AG09309 (cell line): ENCODE data around the gene SAMHD1.
"Not testable (repeated sequence)": the region's sequence is repeated elsewhere in the genome, so short reads cannot be mapped to it uniquely, and the experiment has no call there.

Experiments used
- DNase-seq: peaks from one replicate; pipeline ENCODE4 v3.0.0-alpha.2; 2010; ENCODE audit warnings: low read depth
- H3K4me3 ChIP-seq: 2 replicates; pipeline ENCODE4 v1.5.1; 2011; ENCODE audit warnings: mild to moderate bottlenecking, low read depth, low read length, moderate library complexity; ENCODE audit not compliant: control insufficient read depth
- TF ChIP-seq, protein P1 (sequence below): IDR thresholded peaks from 2 replicates; pipeline ENCODE4 v1.5.1; 2011; ENCODE audit warnings: mild to moderate bottlenecking, low read depth, low read length, inconsistent platforms; ENCODE audit not compliant: insufficient read depth, control insufficient read depth; ENCODE audit errors: missing control alignments

The SAMHD1 gene

DNA sequence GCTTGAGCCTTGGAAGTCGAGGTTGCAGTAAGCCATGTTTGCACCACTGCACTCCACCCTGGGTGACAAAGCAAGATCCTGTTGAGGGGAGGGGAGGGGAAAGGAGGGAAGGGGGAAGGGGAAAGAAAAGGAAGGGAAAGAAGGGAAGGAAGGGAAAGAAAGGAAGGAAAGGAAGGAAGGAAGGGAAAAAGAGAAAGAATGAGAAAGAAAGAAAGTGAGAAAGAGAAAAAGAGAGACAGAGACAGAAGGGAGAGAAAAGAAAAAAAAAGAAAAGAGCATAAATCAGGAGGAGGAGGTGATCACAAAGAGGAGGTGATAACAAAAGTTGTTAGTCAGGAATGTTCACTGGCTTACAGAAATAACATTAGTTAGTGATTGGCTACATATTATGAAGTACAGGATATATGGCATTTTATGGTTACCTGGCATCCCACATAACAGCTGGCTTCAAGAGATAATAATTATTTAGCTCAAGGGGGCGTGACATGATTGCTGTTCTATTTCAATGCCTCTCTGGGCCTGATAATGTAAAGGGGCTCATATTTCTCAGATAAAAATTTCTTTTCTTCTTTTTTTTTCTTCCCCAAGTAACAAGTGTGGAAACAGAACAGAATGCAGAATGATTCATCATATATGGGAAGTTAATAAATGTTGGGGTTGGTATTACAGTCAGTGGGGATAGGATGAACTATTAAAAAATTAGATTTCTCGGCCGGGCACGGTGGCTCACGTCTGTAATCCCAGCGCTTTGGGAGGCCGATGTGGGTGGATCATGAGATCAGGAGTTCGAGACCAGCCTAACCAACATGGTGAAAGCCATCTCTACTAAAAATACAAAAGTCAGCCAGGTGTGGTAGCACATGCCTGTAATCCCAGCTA lies 27.1 kb downstream of the SAMHD1 start:
- H3K4me3 ChIP-seq = no peak overlapping the region
- TF ChIP-seq, protein P1, sequence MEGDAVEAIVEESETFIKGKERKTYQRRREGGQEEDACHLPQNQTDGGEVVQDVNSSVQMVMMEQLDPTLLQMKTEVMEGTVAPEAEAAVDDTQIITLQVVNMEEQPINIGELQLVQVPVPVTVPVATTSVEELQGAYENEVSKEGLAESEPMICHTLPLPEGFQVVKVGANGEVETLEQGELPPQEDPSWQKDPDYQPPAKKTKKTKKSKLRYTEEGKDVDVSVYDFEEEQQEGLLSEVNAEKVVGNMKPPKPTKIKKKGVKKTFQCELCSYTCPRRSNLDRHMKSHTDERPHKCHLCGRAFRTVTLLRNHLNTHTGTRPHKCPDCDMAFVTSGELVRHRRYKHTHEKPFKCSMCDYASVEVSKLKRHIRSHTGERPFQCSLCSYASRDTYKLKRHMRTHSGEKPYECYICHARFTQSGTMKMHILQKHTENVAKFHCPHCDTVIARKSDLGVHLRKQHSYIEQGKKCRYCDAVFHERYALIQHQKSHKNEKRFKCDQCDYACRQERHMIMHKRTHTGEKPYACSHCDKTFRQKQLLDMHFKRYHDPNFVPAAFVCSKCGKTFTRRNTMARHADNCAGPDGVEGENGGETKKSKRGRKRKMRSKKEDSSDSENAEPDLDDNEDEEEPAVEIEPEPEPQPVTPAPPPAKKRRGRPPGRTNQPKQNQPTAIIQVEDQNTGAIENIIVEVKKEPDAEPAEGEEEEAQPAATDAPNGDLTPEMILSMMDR = no peak
- no peak for DNase-seq

DNA sequence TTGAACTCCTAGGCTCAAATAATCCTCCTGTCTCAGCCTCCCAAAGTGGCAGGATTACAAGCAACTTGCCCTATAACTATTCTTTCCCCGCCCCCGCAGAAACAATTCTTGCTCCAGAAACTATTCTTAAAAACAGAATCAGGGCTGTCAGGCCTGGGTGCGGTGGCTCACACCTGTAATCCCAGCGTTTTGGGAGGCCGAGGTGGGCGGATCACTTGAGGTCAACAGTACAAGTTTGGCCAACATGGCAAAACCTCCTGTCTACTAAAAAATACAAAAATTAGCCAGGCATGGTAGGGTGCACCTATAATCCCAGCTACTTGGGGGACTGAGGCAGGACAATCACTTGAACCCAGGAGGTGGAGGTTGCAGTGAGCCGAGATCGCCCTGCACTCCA lies 31.2 kb downstream of the SAMHD1 start:
- no peak overlapping the region for H3K4me3 ChIP-seq
- TF ChIP-seq, protein P1 = no peak
- no peak for DNase-seq

DNA sequence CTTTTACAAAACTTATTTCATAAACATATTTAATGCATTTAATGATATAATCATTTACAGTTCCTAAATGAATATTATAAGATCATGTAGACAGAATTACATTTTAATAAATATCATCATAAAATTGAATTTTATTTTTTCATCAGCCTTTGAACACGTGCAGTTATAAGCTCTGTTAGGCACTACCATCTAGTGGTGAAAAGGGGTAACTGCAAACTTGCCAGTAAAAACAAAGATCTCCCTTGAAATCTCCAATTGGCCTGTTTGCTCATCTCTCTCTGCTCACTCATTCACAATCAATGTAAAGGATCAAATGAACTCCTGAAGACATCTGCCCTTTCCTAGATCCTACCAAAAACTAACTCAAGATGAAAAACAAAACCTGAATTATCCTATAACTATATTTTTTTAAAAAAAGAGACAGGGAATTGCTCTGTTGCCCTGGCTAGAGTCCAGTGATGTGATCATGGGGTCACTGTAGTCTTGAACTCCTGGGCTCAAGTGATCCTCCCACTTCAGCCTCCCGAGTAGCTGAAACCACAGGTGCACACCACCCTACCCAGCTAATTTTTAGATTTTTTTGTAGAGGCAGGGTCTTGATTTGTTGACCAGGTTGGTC lies 31.7 kb downstream of the SAMHD1 start:
- TF ChIP-seq, protein P1 = peak; percentile 73
- DNase-seq = no peak
- H3K4me3 ChIP-seq = no peak overlapping the region

DNA sequence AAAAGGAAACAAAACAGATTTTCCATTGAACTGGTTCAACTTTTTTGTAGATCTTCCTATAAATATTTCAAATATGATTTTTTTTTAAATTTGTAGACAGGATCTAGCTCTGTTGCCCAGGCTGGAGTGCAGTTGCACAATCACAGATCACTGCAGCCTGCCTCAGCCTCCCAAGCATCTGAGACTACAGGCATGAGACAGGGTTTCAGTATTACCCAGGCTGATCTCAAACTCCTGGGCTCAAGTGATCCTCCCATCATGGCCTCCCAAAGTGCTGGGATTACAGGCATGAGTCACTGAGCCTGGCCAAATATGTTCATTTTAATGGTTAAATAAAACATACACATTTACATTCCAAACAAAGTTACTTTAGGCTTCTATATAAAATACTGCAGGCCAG lies 33.6 kb downstream of the SAMHD1 start:
- TF ChIP-seq, protein P1 = no peak
- no peak for DNase-seq
- no peak overlapping the region for H3K4me3 ChIP-seq

DNA sequence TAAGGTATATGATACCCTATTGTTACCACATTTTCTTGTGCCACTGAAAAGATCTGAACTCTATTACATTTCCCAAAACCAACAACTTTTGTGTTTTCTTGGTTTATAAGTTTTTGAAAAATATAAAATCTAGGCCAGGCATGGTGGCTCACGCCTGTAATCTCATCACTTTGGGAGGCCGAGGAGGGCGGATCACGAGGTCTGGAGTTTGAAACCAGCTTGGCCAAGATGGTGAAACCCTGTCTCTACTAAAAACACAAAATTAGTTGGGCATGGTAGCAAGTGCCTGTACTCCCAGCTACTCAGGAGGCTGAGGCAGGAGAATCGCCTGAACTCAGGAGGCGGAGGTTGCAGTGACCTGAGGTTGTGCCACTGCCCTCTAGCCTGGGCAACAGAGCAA lies 34.3 kb downstream of the SAMHD1 start:
- no peak for DNase-seq
- TF ChIP-seq, protein P1 = no peak
- H3K4me3 ChIP-seq = no peak overlapping the region

DNA sequence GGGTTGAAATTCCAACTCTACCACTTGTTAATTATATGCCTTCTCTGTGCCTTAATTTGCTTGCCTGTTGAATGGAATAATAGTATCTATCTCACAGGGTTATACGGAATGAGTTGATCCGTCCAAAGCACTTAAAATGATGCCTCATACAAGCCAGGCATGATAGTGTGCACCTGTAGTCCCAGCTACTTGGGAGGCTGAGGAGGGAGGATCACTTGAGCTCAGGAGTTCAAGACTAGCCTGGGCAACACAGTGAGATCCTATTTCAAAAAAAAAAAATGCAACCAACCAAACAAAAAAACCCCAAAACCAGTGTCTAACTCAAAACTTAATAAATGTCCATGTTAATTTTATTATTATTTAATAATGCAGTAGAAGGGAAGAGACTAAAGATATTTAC lies 35.3 kb downstream of the SAMHD1 start:
- no peak overlapping the region for H3K4me3 ChIP-seq
- no peak for DNase-seq
- TF ChIP-seq, protein P1 = no peak

DNA sequence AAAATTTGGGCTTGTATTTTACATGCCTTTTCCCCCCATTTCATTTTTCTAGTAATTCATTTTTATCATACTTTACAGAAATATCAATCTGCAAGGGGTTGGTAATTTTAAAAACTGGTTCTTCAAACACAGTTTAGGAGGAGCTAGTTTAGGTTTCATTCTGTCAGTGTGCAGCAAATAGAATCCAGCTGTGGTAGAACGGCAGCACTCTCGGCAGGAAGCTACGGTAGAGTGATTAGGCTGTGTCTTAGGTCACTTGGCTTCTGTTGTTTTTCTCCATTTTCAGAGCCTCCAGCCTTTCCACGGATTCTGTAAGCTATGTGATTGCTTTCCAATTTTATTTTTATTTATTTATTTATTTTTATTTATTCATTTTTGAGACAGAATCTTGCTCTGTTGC lies 42.9 kb downstream of the SAMHD1 start:
- no peak overlapping the region for H3K4me3 ChIP-seq
- TF ChIP-seq, protein P1 = no peak
- no peak for DNase-seq

DNA sequence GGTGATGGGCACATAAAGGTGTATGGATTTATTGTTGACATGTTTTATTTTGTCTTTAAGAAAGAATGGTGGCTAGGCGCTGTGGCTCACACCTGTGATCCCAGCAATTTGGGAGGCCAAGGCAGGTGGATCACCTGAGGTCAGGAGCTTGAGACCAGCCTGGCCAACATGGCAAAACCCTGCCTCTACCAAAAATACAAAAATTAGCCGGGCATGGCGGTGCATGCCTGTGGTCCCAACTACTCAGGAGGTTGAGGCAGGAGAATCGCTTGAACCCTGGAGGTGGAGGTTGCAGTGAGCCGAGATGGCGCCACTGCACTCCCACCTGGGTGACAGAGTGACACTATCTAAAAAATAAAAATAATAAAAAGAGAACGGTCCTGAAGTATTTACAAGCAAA lies 45.4 kb downstream of the SAMHD1 start:
- DNase-seq, H3K4me3 ChIP-seq: not testable (repeated sequence)

DNA sequence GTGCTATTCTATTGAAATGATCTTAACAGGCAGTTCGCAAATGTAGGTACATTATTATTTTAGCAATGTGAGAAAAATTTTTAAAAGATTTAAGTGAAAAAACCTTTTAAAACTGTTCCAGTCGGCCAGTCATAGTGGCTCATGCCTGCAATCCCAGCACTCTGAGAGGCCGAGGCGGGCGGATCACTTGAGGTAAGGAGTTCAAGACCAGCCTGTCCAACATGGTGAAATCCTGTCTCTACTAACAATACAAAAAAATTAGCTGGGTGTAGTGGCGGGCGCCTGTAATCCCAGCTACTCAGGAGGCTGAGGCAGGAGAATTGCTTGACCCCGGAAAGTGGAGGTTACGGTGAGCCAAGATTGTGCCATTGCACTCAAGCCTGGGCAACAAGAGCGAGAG lies 45.9 kb downstream of the SAMHD1 start:
- not testable (repeated sequence) for H3K4me3 ChIP-seq, DNase-seq
